IMR-90 (cell line): ENCODE measurements around the gene CCDC102B. TPM values are rescaled to one million over a fixed set of nuclear protein-coding genes. Genes with fewer than 3 reads are reported as not detected.

Source experiments
- ATAC-seq: fragments of 200-7000 bp; cut with Tn5 transposase; 2 replicates; pipeline ENCODE4 v1.9.1; 2020; ENCODE audit warnings: low read depth, mild to moderate bottlenecking, moderate library complexity
- BruUV-seq: library from RNA; stranded (reverse); fragments of 400-500 nt; replicated peaks from 2 replicates; lab custom pipeline; 2021; lab: Mats Ljungman, UMichigan
- CTCF ChIA-PET: fragments of 300-600 bp; formaldehyde crosslinking; extraction: SDS; loops from one replicate; lab custom pipeline; 2021; ENCODE audit warnings: antibody characterized with exemption; lab: Yijun Ruan, JAX
- POLR2A ChIA-PET: fragments of 300-600 bp; sonication (Branson Sonifier 250); formaldehyde crosslinking; loops from one replicate; lab custom pipeline; 2022; ENCODE audit warnings: antibody characterized with exemption; ENCODE audit not compliant: unreplicated experiment; lab: Charles Lee
- DNase-seq: peaks from one replicate; pipeline ENCODE4 v3.0.0; 2013
- H2AFZ ChIP-seq: replicated peaks from 2 replicates; pipeline ENCODE3; 2013; ENCODE audit warnings: low read length, mild to moderate bottlenecking; ENCODE audit not compliant: poor library complexity
- H2AK5ac ChIP-seq: 2 replicates; pipeline ENCODE4 v1.6.1; 2013; ENCODE audit warnings: low read depth, low read length, inconsistent platforms
- H2AK9ac ChIP-seq: replicated peaks from 2 replicates; pipeline ENCODE3; 2013; ENCODE audit warnings: mild to moderate bottlenecking, low read depth, low read length, moderate library complexity; ENCODE audit not compliant: poor library complexity
- H2BK120ac ChIP-seq: 2 replicates; pipeline ENCODE4 v1.6.1; 2013; ENCODE audit warnings: low read depth, low read length, inconsistent platforms
- H2BK15ac ChIP-seq: 3 replicates; pipeline ENCODE4 v1.6.1; 2013; ENCODE audit warnings: low read depth, low read length, inconsistent platforms
- H2BK20ac ChIP-seq: 2 replicates; pipeline ENCODE4 v1.6.1; 2013; ENCODE audit warnings: low read depth, mild to moderate bottlenecking, inconsistent platforms, low read length, moderate library complexity
- H2BK5ac ChIP-seq: 2 replicates; pipeline ENCODE4 v1.6.1; 2013; ENCODE audit warnings: mild to moderate bottlenecking, low read depth, low read length, inconsistent platforms; ENCODE audit not compliant: poor library complexity, severe bottlenecking
- H3K14ac ChIP-seq: replicated peaks from 2 replicates; pipeline ENCODE4 v1.6.1; 2013; ENCODE audit warnings: low read depth, low read length, inconsistent platforms
- H3K18ac ChIP-seq: 2 replicates; pipeline ENCODE4 v1.6.1; 2013; ENCODE audit warnings: low read depth, low read length, control low read depth
- H3K23ac ChIP-seq: 2 replicates; pipeline ENCODE4 v1.6.1; 2013; ENCODE audit warnings: low read depth, low read length, inconsistent platforms
- H3K27ac ChIP-seq: 2 replicates; pipeline ENCODE4 v1.5.1; 2013; ENCODE audit warnings: mild to moderate bottlenecking, control low read depth, low read length; ENCODE audit not compliant: insufficient read depth
- H3K27me3 ChIP-seq: 2 replicates; pipeline ENCODE4 v1.6.1; 2013; ENCODE audit warnings: low read length; ENCODE audit not compliant: control insufficient read depth, insufficient read depth
- H3K36me3 ChIP-seq: 2 replicates; pipeline ENCODE4 v1.6.1; 2013; ENCODE audit warnings: low read length, mixed read lengths; ENCODE audit not compliant: control insufficient read depth, insufficient read depth
- H3K4ac ChIP-seq: 2 replicates; pipeline ENCODE4 v1.6.1; 2013; ENCODE audit warnings: low read depth, low read length, inconsistent platforms
- H3K4me1 ChIP-seq: 2 replicates; pipeline ENCODE4 v1.6.1; 2013; ENCODE audit warnings: low read length, mixed read lengths; ENCODE audit not compliant: control insufficient read depth, insufficient read depth
- H3K4me2 ChIP-seq: 2 replicates; pipeline ENCODE4 v1.6.1; 2013; ENCODE audit warnings: low read depth, mild to moderate bottlenecking, control low read depth, low read length, moderate library complexity
- H3K4me3 ChIP-seq: 2 replicates; pipeline ENCODE4 v1.5.1; 2013; ENCODE audit warnings: low read depth, mild to moderate bottlenecking, control low read depth, low read length, moderate library complexity; ENCODE audit not compliant: insufficient read depth
- H3K56ac ChIP-seq: 2 replicates; pipeline ENCODE4 v1.6.1; 2013; ENCODE audit warnings: low read length, inconsistent platforms; ENCODE audit not compliant: insufficient read depth; ENCODE audit errors: extremely low read depth
- H3K79me1 ChIP-seq, 2 experiments: 2 replicates each; pipeline ENCODE4 v1.6.1; 2013; ENCODE audit warnings: low read length in 2 of 2, inconsistent platforms in 1 of 2, low read depth in 1 of 2
- H3K9ac ChIP-seq: 2 replicates; pipeline ENCODE4 v1.6.1; 2013; ENCODE audit warnings: low read depth, low read length, control low read depth
- H3K9me1 ChIP-seq: 2 replicates; pipeline ENCODE4 v1.6.1; 2013; ENCODE audit warnings: low read length, inconsistent platforms; ENCODE audit not compliant: insufficient read depth
- H3K9me3 ChIP-seq: 2 replicates; pipeline ENCODE4 v1.6.1; 2013; ENCODE audit warnings: low read length; ENCODE audit not compliant: control insufficient read depth, insufficient read depth
- H4K20me1 ChIP-seq: 2 replicates; pipeline ENCODE4 v1.6.1; 2013; ENCODE audit warnings: low read length, inconsistent platforms; ENCODE audit not compliant: insufficient read depth
- H4K5ac ChIP-seq: 2 replicates; pipeline ENCODE4 v1.6.1; 2013; ENCODE audit warnings: mild to moderate bottlenecking, low read depth, low read length, control low read depth
- H4K8ac ChIP-seq, 2 experiments: 2 replicates each; pipeline ENCODE4 v1.6.1; 2013; ENCODE audit warnings: low read depth in 2 of 2, low read length in 2 of 2, control low read depth in 1 of 2, inconsistent platforms in 1 of 2
- H4K91ac ChIP-seq: 2 replicates; pipeline ENCODE4 v1.6.1; 2013; ENCODE audit warnings: low read depth, low read length, inconsistent platforms; ENCODE audit not compliant: insufficient read depth
- CEBPB ChIP-seq: IDR thresholded peaks from 2 replicates; pipeline ENCODE4 v1.6.1; 2012; ENCODE audit warnings: low read depth, low read length, improper control_type of control experiment
- ELK1 ChIP-seq: fragments of 150-350 bp; IDR thresholded peaks from 2 replicates; pipeline ENCODE4 v1.6.1; 2016; ENCODE audit warnings: low read depth, mild to moderate bottlenecking, low read length, moderate library complexity, borderline replicate concordance
- MXI1 ChIP-seq: IDR thresholded peaks from 2 replicates; pipeline ENCODE4 v1.6.1; 2012; ENCODE audit warnings: low read depth, mild to moderate bottlenecking, low read length, moderate library complexity, borderline replicate concordance
- WGBS, 2 experiments: methylation state at CpG; one replicate each; pipeline versions ENCODE4 v1.1.5 to v1.1.7; 2013; ENCODE audit warnings: missing lambda C conversion rate in 2 of 2; ENCODE audit not compliant: insufficient read length in 1 of 2; ENCODE audit errors: extremely low coverage in 2 of 2; 5-methylcytosine and 5-hydroxymethylcytosine counted together
- dilution Hi-C: fragments of 300-500 bp; cut with HindIII; formaldehyde crosslinking; loops from one replicate; pipeline ENCODE4 v1.14.3; 2018; ENCODE audit warnings: low sequenced_read_pairs; ENCODE audit not compliant: unreplicated experiment
- in situ Hi-C: fragments of 300-500 bp; cut with MboI; formaldehyde crosslinking; loops from 3 replicates; pipeline ENCODE4 v1.14.3; 2019; ENCODE audit warnings: low sequenced_read_pairs, inconsistent platforms, mixed read lengths
- intact Hi-C: fragments of 100-400 bp; cut with micrococcal nuclease; formaldehyde crosslinking; loops from 2 replicates; pipeline ENCODE4 v1.10.0; 2022
- polyA plus RNA-seq, 3 experiments: library from polyadenylated mRNA; depleted of rRNA; stranded (reverse); fragments of >200 nt; gene quantifications; 2 replicates each; pipeline ENCODE4 v1.2.3, GENCODE V29; 2012; ENCODE audit warnings: low replicate concordance in 1 of 3
- total RNA-seq: library from RNA; depleted of rRNA; stranded (reverse); fragments of >200 nt; gene quantifications from 2 replicates; pipeline ENCODE4 v1.2.3, GENCODE V29; 2012

The CCDC102B gene
- total and polyA plus RNA-seq, 2 of the 4 experiments (the other 2 are of a cell fraction), result 0.54 to 1.4 TPM

- ChIA-PET CTCF (interaction anchor here (0.6 kb wide), 1 partner anchor 120 kb away, joined by 3 read pairs; no protein-coding TSS in a partner anchor), POLR2A (no interaction called here)
- Histone ChIP-seq H2BK5ac (no peak overlapping the region), H4K91ac (no peak overlapping the region), H2AK9ac (no peak overlapping the region), H3K4ac (no peak overlapping the region), H3K27ac (no peak overlapping the region), H3K9me1 (no peaks in the 10 kb centered on the region; the same call in 1 of the 2 replicates), H3K9me3 (no peaks in the 10 kb centered on the region), H4K20me1 (no peaks in the 10 kb centered on the region), H3K27me3 (no peaks in the 10 kb centered on the region), H3K79me1 (no peaks in the 10 kb centered on the region), H3K4me3 (no peak overlapping the region), H3K23ac (no peak overlapping the region), H2AK5ac (no peak overlapping the region), H2BK15ac (no peak overlapping the region), H2BK20ac (no peak overlapping the region), H3K9ac (no peak overlapping the region), H3K4me2 (no peak overlapping the region), H2BK120ac (no peak overlapping the region), H3K18ac (no peak overlapping the region), H2AFZ (no peak overlapping the region), H3K14ac (no peak overlapping the region), H4K5ac (no peak overlapping the region), H3K4me1 (no peaks in the 10 kb centered on the region), H4K8ac (no peak overlapping the region), H3K36me3 (no peaks in the 10 kb centered on the region), H3K56ac (no peak overlapping the region)
- 0 out of 2 replicates have a peak, but pooled peaks have one; percentile 12 for TF ChIP-seq CEBPB
- TF ChIP-seq ELK1, result no peak
- TF ChIP-seq MXI1, result no peak
- no peak for ATAC-seq
- in situ Hi-C loops, result no loop called here
- DNase-seq, result no peak
- intact Hi-C loops, result loop anchor here (10.0 kb wide), 1 partner anchor 1490 kb away; no protein-coding TSS in a partner anchor
- WGBS, 2 experiments, result no CpG with 5 or more reads among the region's 2 CpGs
- BruUV-seq, result no TSS peak
- dilution Hi-C loops, result no loop called here
Measured at GRCh38 chr18:68984342-68984741, 186.5 kb downstream of the CCDC102B start.
